HG03175 (cell line): ENCODE data around the gene MAST4.

Experiments used
- ATAC-seq: cut with Tn5 transposase; IDR thresholded peaks from one replicate; pipeline ENCODE4 v1.9.1; 2021; ENCODE audit warnings: mild to moderate bottlenecking, moderate library complexity; ENCODE audit not compliant: unreplicated experiment

MAST4 gene

GRCh38 chr5:67005737-67006499 is 409.7 kb downstream of the MAST4 start:
- no peak for ATAC-seq

- no peak for ATAC-seq
Measured at GRCh38 chr5:67006500-67006848, 410.3 kb downstream of the MAST4 start.

GRCh38 chr5:67009028-67009427 is 412.8 kb downstream of the MAST4 start:
- ATAC-seq, result no peak

GRCh38 chr5:67010684-67011409 is 414.7 kb downstream of the MAST4 start:
- ATAC-seq, result no peak

GRCh38 chr5:67011422-67011821 is 415.2 kb downstream of the MAST4 start:
- ATAC-seq, result no peak

GRCh38 chr5:67012171-67012570 is 416.0 kb downstream of the MAST4 start:
- no peak for ATAC-seq

- no peak for ATAC-seq
Measured at GRCh38 chr5:67013719-67014118, 417.5 kb downstream of the MAST4 start.

GRCh38 chr5:67014191-67014590 is 418.0 kb downstream of the MAST4 start:
- ATAC-seq, result no peak

- no peak for ATAC-seq
Measured at GRCh38 chr5:67014957-67015400, 418.8 kb downstream of the MAST4 start.

GRCh38 chr5:67015541-67016191 is 419.5 kb downstream of the MAST4 start:
- no peak for ATAC-seq

- no peak for ATAC-seq
Measured at GRCh38 chr5:67019065-67019845, 423.1 kb downstream of the MAST4 start.

- ATAC-seq, result no peak
Measured at GRCh38 chr5:67020096-67020615, 424.0 kb downstream of the MAST4 start.

GRCh38 chr5:67021031-67021430 is 424.8 kb downstream of the MAST4 start:
- ATAC-seq, result no peak

- peak; percentile 51 for ATAC-seq
Measured at GRCh38 chr5:67021521-67021920, 425.3 kb downstream of the MAST4 start.

- ATAC-seq, result no peak
Measured at GRCh38 chr5:67021962-67022361, 425.8 kb downstream of the MAST4 start.

- no peak for ATAC-seq
Measured at GRCh38 chr5:67025457-67025856, 429.3 kb downstream of the MAST4 start.

- no peak for ATAC-seq
Measured at GRCh38 chr5:67026278-67026677, 430.1 kb downstream of the MAST4 start.

- ATAC-seq, result no peak
Measured at GRCh38 chr5:67027171-67027570, 431.0 kb downstream of the MAST4 start.

GRCh38 chr5:67028371-67028770 is 432.2 kb downstream of the MAST4 start:
- no peak for ATAC-seq

GRCh38 chr5:67028941-67029340 is 432.7 kb downstream of the MAST4 start:
- ATAC-seq, result no peak

GRCh38 chr5:67029481-67029880 is 433.3 kb downstream of the MAST4 start:
- no peak for ATAC-seq
